A673 (cell line): ENCODE measurements around the gene GPR15.

Experiments used
- EZH2 ChIP-seq: fragments of 200-600 bp; sonication (generic); IDR thresholded peaks from 2 replicates; pipeline ENCODE4 v1.6.1; 2017; ENCODE audit warnings: borderline replicate concordance, low read depth, mild to moderate bottlenecking, mixed read lengths, antibody characterized with exemption, low read length; ENCODE audit not compliant: poor library complexity, severe bottlenecking
- TF ChIP-seq, protein P1 (sequence below): fragments of 300-800, 200-600 bp; sonication (generic); conservative IDR thresholded peaks from 2 replicates; pipeline ENCODE4 v1.5.1; 2017; ENCODE audit warnings: low read depth, mild to moderate bottlenecking, antibody characterized with exemption, low read length, moderate library complexity, mixed read lengths

DNA sequence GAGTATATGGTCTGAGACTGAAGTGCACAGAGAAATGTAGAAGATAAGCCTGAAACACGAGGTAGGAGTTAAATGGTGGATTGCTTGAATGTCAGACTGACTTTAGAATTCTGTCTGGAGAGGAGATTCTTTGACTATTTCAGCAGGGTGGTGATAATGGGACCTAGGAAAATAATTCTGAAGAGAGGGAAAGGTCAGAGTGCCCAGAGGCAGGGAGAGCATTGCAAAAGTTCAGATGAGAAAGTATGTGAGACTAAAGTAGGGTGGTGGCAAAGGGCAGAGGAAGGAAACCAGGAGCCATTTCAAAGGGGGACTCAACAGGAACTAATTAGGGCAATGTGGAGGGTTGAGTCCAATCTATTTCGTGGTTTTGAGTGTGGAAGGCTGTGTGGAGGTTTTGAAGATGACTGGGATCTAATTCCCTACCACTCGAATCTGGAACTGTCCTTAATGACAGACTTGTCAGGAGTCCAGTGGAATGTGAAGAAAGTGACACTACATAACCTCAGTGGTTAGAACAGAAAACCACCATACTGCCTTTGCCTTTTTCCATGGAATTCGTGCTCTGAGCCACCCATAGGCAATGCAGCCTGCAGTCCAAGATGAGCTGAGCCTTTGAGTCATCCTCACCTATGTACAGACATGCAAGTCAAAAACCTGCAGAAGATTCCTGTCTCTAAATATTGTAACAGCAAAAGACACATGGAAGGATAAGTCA, 45.6 kb downstream of the GPR15 start:
- TF ChIP-seq, protein P1, sequence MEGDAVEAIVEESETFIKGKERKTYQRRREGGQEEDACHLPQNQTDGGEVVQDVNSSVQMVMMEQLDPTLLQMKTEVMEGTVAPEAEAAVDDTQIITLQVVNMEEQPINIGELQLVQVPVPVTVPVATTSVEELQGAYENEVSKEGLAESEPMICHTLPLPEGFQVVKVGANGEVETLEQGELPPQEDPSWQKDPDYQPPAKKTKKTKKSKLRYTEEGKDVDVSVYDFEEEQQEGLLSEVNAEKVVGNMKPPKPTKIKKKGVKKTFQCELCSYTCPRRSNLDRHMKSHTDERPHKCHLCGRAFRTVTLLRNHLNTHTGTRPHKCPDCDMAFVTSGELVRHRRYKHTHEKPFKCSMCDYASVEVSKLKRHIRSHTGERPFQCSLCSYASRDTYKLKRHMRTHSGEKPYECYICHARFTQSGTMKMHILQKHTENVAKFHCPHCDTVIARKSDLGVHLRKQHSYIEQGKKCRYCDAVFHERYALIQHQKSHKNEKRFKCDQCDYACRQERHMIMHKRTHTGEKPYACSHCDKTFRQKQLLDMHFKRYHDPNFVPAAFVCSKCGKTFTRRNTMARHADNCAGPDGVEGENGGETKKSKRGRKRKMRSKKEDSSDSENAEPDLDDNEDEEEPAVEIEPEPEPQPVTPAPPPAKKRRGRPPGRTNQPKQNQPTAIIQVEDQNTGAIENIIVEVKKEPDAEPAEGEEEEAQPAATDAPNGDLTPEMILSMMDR: no peak
- TF ChIP-seq EZH2: no peak
